NCI-H526 (cell line): Measurements from ENCODE around the gene HAVCR2.
"Not testable (repeated sequence)": the region's sequence is repeated elsewhere in the genome, so short reads cannot be mapped to it uniquely, and the experiment has no call there.

Source experiments
- DNase-seq, 2 experiments: peaks; one replicate each; lab custom pipeline; 2025; lab: John Stamatoyannopoulos, UW

The HAVCR2 gene

GRCh38 chr5:157088342-157088990 is 20.4 kb downstream of the HAVCR2 start:
- DNase-seq: no peak

GRCh38 chr5:157086751-157087359 is 22.0 kb downstream of the HAVCR2 start:
- DNase-seq: no peak

- no peak for DNase-seq
Measured at GRCh38 chr5:157085930-157086329, 22.9 kb downstream of the HAVCR2 start.

GRCh38 chr5:157080286-157080685 is 28.6 kb downstream of the HAVCR2 start:
- no peak for DNase-seq

GRCh38 chr5:157076558-157076957 is 32.3 kb downstream of the HAVCR2 start:
- no peak for DNase-seq

GRCh38 chr5:157072508-157072907 is 36.3 kb downstream of the HAVCR2 start:
- no peak for DNase-seq

- no peak for DNase-seq
Measured at GRCh38 chr5:157069949-157070348, 38.9 kb downstream of the HAVCR2 start.

GRCh38 chr5:157068785-157069184 is 40.1 kb downstream of the HAVCR2 start:
- no peak for DNase-seq

- DNase-seq: no peak
Measured at GRCh38 chr5:157068339-157068738, 40.5 kb downstream of the HAVCR2 start.

GRCh38 chr5:157067005-157067404 is 41.8 kb downstream of the HAVCR2 start:
- no peak for DNase-seq

- no peak for DNase-seq
Measured at GRCh38 chr5:157066080-157066479, 42.8 kb downstream of the HAVCR2 start.

- DNase-seq: no peak
Measured at GRCh38 chr5:157063776-157064430, 44.9 kb downstream of the HAVCR2 start.

GRCh38 chr5:157059891-157060290 is 49.0 kb downstream of the HAVCR2 start:
- no peak for DNase-seq

GRCh38 chr5:157059093-157059539 is 49.7 kb downstream of the HAVCR2 start, which contains the start of gene HAVCR1:
TSS of gene HAVCR1 (minus strand) at chr5:157059116. CDS start at chr5:157057943, 1,173 bp downstream.
- no peak for DNase-seq

- DNase-seq: no peak
Measured at GRCh38 chr5:157057459-157058370, 51.1 kb downstream of the HAVCR2 start.

GRCh38 chr5:157056848-157057247 is 52.0 kb downstream of the HAVCR2 start:
- DNase-seq: not testable (repeated sequence)

GRCh38 chr5:157051604-157052245 is 57.1 kb downstream of the HAVCR2 start:
- no peak for DNase-seq

GRCh38 chr5:157050050-157050449 is 58.8 kb downstream of the HAVCR2 start:
- DNase-seq: no peak

- DNase-seq: no peak
Measured at GRCh38 chr5:157049605-157050004, 59.2 kb downstream of the HAVCR2 start.

- no peak for DNase-seq
Measured at GRCh38 chr5:157047898-157048297, 60.9 kb downstream of the HAVCR2 start.

GRCh38 chr5:157047016-157047415 is 61.8 kb downstream of the HAVCR2 start:
- DNase-seq: not testable (repeated sequence)

GRCh38 chr5:157046041-157046440 is 62.8 kb downstream of the HAVCR2 start:
- no peak for DNase-seq
